A549 (cell line): ENCODE results near the gene SLFN13. TPM values are rescaled to one million over a fixed set of nuclear protein-coding genes. Genes with fewer than 3 reads are reported as not detected.
"Not testable (repeated sequence)": the region's sequence is repeated elsewhere in the genome, so short reads cannot be mapped to it uniquely, and the experiment has no call there.

Experiments
- ATAC-seq, 2 experiments: fragments of 200-7000 bp in 1 of 2; fragments of >200 bp in 1 of 2; cut with Nextera tagmentation in 1 of 2; cut with Tn5 transposase in 1 of 2; 3 replicates each; pipeline versions ENCODE4 v1.8.0 to v1.9.1; 2018 to 2020; ENCODE audit warnings: mild to moderate bottlenecking in 1 of 2, moderate library complexity in 1 of 2
- CTCF ChIA-PET: fragments of 300-600 bp; sonication (Branson Sonifier 250); formaldehyde crosslinking; extraction: SDS; loops from one replicate; lab custom pipeline; 2021; ENCODE audit warnings: antibody characterized with exemption, inconsistent platforms; lab: Yijun Ruan, JAX
- POLR2A ChIA-PET: fragments of 350-600 bp; formaldehyde crosslinking; extraction: SDS; loops from one replicate; lab custom pipeline; 2021; ENCODE audit warnings: antibody characterized with exemption, inconsistent platforms; lab: Yijun Ruan, JAX
- DNase-seq, 2 experiments: peaks; one replicate each; pipeline versions ENCODE4 v3.0.0 to v3.0.0-alpha.2; 2011 to 2016; ENCODE audit warnings: low read depth in 1 of 2, low spot score in 1 of 2
- FAIRE-seq: peaks from 2 replicates; lab custom pipeline; 2011; peaks lifted over from hg19 to GRCh38; lab: Jason Lieb, UNC
- H3K27ac ChIP-seq, 2 experiments: fragments of >200 bp; sonication (Bioruptor Twin); formaldehyde crosslinking; 3 replicates each; pipeline ENCODE4 v1.5.1; 2016 to 2017
- H3K4me1 ChIP-seq: fragments of >200 bp; sonication (Bioruptor Twin); formaldehyde crosslinking; 3 replicates; pipeline ENCODE4 v1.6.1; 2016
- H3K4me2 ChIP-seq: fragments of >200 bp; sonication (Bioruptor Twin); formaldehyde crosslinking; 3 replicates; pipeline ENCODE4 v1.6.1; 2016
- H3K4me3 ChIP-seq: fragments of >200 bp; sonication (Bioruptor Twin); formaldehyde crosslinking; 3 replicates; pipeline ENCODE4 v1.5.1; 2016
- H3K9me3 ChIP-seq: fragments of >200 bp; sonication (Bioruptor Twin); formaldehyde crosslinking; 3 replicates; pipeline ENCODE4 v1.6.1; 2016
- BHLHE40 ChIP-seq: IDR thresholded peaks from 2 replicates; pipeline ENCODE4 v1.6.1; 2012; ENCODE audit warnings: low read depth, low read length, inconsistent platforms
- CEBPB ChIP-seq, 2 experiments: fragments of >200 bp in 1 of 2; sonication (Bioruptor Twin) in 1 of 2; formaldehyde crosslinking in 1 of 2; IDR thresholded peaks; 2 replicates each; pipeline ENCODE4 v1.6.1; 2012 to 2016
- CHD2 ChIP-seq: fragments of 150-350 bp; IDR thresholded peaks from 2 replicates; pipeline ENCODE4 v1.6.1; 2014; ENCODE audit warnings: low read length; ENCODE audit not compliant: partially characterized antibody
- CHD4 ChIP-seq: fragments of 200-600 bp; sonication (generic); IDR thresholded peaks from 2 replicates; pipeline ENCODE4 v1.6.1; 2016; ENCODE audit warnings: antibody characterized with exemption, mild to moderate bottlenecking, borderline replicate concordance
- EP300 ChIP-seq, 2 experiments: fragments of >200 bp; sonication (Bioruptor Twin); formaldehyde crosslinking; IDR thresholded peaks; 2 replicates in 1 of 2; 3 replicates in 1 of 2; pipeline ENCODE4 v1.6.1; 2016 to 2017
- ESRRA ChIP-seq: fragments of 150-350 bp; IDR thresholded peaks from 2 replicates; pipeline ENCODE4 v1.6.1; 2014; ENCODE audit warnings: mild to moderate bottlenecking, low read length, borderline replicate concordance
- FOSL2 ChIP-seq, 2 experiments: fragments of 450-650 bp in 1 of 2; fragments of >200 bp in 1 of 2; sonication (Bioruptor Twin) in 1 of 2; formaldehyde crosslinking; IDR thresholded peaks; 2 replicates each; pipeline versions ENCODE4 v1.5.0 to v1.6.1; 2016 to 2020; ENCODE audit warnings: mild to moderate bottlenecking in 1 of 2, moderate library complexity in 1 of 2
- FOXS1 ChIP-seq: fragments of 250-450 bp; sonication (Bioruptor Pico); IDR thresholded peaks from 2 replicates; pipeline ENCODE4 v1.5.0; 2020; ENCODE audit warnings: mild to moderate bottlenecking, moderate library complexity
- GATA3 ChIP-seq: IDR thresholded peaks from 2 replicates; pipeline ENCODE4 v1.6.1; 2012; ENCODE audit warnings: borderline replicate concordance
- MYC ChIP-seq: IDR thresholded peaks from 2 replicates; pipeline ENCODE4 v1.6.1; 2012; ENCODE audit warnings: mild to moderate bottlenecking, inconsistent platforms, low read length, improper control_type of control experiment, borderline replicate concordance
- NFE2L2 ChIP-seq: fragments of 150-350 bp; conservative IDR thresholded peaks from 2 replicates; pipeline ENCODE4 v1.6.1; 2014; ENCODE audit warnings: low read length
- NR3C1 ChIP-seq: fragments of >200 bp; sonication (Bioruptor Twin); formaldehyde crosslinking; IDR thresholded peaks from 3 replicates; pipeline ENCODE4 v1.6.1; 2017
- PBX3 ChIP-seq: IDR thresholded peaks from 2 replicates; pipeline ENCODE4 v1.6.1; 2012
- PHF8 ChIP-seq: fragments of 200-600 bp; sonication (generic); IDR thresholded peaks from 2 replicates; pipeline ENCODE4 v1.6.1; 2016; ENCODE audit warnings: low read depth, mild to moderate bottlenecking, antibody characterized with exemption, moderate library complexity, borderline replicate concordance
- RNF2 ChIP-seq: fragments of 200-600 bp; sonication (generic); IDR thresholded peaks from 2 replicates; pipeline ENCODE4 v1.6.1; 2016; ENCODE audit warnings: low read depth, mild to moderate bottlenecking, antibody characterized with exemption, moderate library complexity, borderline replicate concordance
- SMC3 ChIP-seq: fragments of >200 bp; sonication (Bioruptor Twin); formaldehyde crosslinking; IDR thresholded peaks from 3 replicates; pipeline ENCODE4 v1.6.1; 2018; ENCODE audit warnings: inconsistent platforms
- ZC3H11A ChIP-seq: fragments of 450-650 bp; IDR thresholded peaks from 2 replicates; pipeline ENCODE4 v1.6.1; 2014; ENCODE audit warnings: antibody characterized with exemption, mild to moderate bottlenecking
- ZSCAN20 ChIP-seq: fragments of 250-450 bp; sonication (Bioruptor Pico); IDR thresholded peaks from 2 replicates; pipeline ENCODE4 v1.8.0; 2022; ENCODE audit warnings: mild to moderate bottlenecking, moderate library complexity
- WGBS: methylation state at CpG from one replicate; pipeline ENCODE4 v1.1.6; 2017; ENCODE audit errors: missing lambda C conversion rate; 5-methylcytosine and 5-hydroxymethylcytosine counted together
- polyA plus RNA-seq, 4 experiments: library from polyadenylated mRNA; depleted of rRNA in 3 of 4; stranded (reverse); fragments of >200 nt; fragmentation: RNase III in 1 of 4; extraction: RNeasy Plus Mini Kit Qiagen cat#74134 plus additional on column Dnase treatment in 1 of 4; gene quantifications; 2 replicates in 3 of 4; 3 replicates in 1 of 4; pipeline ENCODE4 v1.2.3, GENCODE V29; 2011 to 2017
- TF ChIP-seq, protein P1 (sequence below): fragments of 200-600 bp; sonication (generic); IDR thresholded peaks from 2 replicates; pipeline ENCODE4 v1.6.1; 2016; ENCODE audit warnings: antibody characterized with exemption, mild to moderate bottlenecking, moderate library complexity
- TF ChIP-seq, protein P2 (sequence below): fragments of >200 bp; sonication (Bioruptor Twin); formaldehyde crosslinking; IDR thresholded peaks from 2 replicates; pipeline ENCODE4 v1.6.1; 2016
- TF ChIP-seq, protein P3 (sequence below): fragments of 150-350 bp; IDR thresholded peaks from 2 replicates; pipeline ENCODE4 v1.6.1; 2014; ENCODE audit warnings: low read depth, mild to moderate bottlenecking, low read length

SLFN13 gene
- polyA plus RNA-seq, 2 of the 4 experiments (the other 2 are of a cell fraction), result 6.6 to 12.5 TPM

DNA sequence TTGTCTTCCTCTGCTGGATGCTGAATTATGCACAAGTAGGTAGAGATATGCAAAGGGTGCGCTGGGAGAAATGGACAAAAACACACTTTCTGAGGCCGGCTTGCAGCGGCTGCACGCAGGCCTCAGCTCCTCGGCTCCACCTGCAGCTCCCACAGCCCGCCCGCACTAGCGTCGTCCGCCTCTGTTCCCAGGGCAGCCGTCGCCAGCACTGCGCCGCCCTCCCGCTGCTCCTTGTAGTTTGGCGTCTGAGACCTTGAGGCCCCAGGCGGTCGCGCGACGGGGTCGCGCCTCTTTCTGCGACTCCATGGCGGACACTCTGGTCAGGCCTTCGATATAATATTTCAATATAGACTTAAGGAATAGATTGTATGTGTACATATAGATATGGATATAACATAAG, 41.0 kb downstream of the SLFN13 start (continued):
- TF ChIP-seq ZSCAN20 (CRISPR knock-in tag), result no peak
- no peak for TF ChIP-seq BHLHE40
- TF ChIP-seq, protein P1, sequence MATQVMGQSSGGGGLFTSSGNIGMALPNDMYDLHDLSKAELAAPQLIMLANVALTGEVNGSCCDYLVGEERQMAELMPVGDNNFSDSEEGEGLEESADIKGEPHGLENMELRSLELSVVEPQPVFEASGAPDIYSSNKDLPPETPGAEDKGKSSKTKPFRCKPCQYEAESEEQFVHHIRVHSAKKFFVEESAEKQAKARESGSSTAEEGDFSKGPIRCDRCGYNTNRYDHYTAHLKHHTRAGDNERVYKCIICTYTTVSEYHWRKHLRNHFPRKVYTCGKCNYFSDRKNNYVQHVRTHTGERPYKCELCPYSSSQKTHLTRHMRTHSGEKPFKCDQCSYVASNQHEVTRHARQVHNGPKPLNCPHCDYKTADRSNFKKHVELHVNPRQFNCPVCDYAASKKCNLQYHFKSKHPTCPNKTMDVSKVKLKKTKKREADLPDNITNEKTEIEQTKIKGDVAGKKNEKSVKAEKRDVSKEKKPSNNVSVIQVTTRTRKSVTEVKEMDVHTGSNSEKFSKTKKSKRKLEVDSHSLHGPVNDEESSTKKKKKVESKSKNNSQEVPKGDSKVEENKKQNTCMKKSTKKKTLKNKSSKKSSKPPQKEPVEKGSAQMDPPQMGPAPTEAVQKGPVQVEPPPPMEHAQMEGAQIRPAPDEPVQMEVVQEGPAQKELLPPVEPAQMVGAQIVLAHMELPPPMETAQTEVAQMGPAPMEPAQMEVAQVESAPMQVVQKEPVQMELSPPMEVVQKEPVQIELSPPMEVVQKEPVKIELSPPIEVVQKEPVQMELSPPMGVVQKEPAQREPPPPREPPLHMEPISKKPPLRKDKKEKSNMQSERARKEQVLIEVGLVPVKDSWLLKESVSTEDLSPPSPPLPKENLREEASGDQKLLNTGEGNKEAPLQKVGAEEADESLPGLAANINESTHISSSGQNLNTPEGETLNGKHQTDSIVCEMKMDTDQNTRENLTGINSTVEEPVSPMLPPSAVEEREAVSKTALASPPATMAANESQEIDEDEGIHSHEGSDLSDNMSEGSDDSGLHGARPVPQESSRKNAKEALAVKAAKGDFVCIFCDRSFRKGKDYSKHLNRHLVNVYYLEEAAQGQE, result no peak

- Histone ChIP-seq H3K27ac (no peak overlapping the region), H3K4me1 (peaks cover 6% of the 10 kb centered on the region; the same call in 1 of the 3 replicates), H3K4me3 (no peak overlapping the region), H3K4me2 (no peak overlapping the region), H3K9me3 (no peaks in the 10 kb centered on the region)
- DNase-seq (no peak), ATAC-seq (no peak), FAIRE-seq (peak; percentile 63)
- WGBS, result 56% methylated on average over 1 of the region's 1 CpG
- POLR2A ChIA-PET, result no interaction called here
- CTCF ChIA-PET, result no interaction called here
- TF ChIP-seq CHD4, result no peak
- peak; percentile 61; the same call in 1 of the 2 replicates for TF ChIP-seq RNF2
These were observed 42.0 kb downstream of the SLFN13 start for GRCh38 chr17:35406568-35406967.

DNA sequence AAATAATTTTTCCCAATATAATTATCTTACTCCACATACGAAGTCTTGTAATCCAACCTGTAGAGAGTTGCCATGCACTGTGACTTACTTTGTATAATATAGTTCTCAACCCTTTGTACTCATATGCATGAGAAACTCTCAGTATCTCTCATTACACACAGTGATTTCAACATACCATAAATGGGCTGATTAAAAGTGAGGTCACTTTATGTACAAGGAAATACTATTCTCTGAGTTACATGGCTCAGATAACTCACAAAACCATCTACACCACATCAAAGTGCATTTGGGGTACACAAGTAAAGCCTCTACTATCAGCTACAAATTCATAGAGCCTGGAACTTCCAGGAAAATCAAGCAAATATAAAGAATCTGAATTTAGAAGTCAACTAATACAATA, 44.2 kb downstream of the SLFN13 start:
- 27% methylated on average over 1 of the region's 1 CpG for WGBS
- TF ChIP-seq MYC (no peak), FOXS1 (CRISPR knock-in tag) (no peak), CHD2 (no peak), PBX3 (no peak), ESRRA (no peak), FOSL2 (IDR thresholded peaks at IDR 0.05) (no peak), FOSL2 (CRISPR knock-in tag; IDR thresholded peaks at IDR 0.05) (no peak), ZSCAN20 (CRISPR knock-in tag) (no peak), PHF8 (no peak), GATA3 (no peak), ZC3H11A (no peak), EP300 (IDR thresholded peaks at IDR 0.05) (no peak), SMC3 (no peak), NR3C1 (no peak), NFE2L2 (no peak), CEBPB (IDR thresholded peaks at IDR 0.05) (no peak)
- TF ChIP-seq, protein P2, sequence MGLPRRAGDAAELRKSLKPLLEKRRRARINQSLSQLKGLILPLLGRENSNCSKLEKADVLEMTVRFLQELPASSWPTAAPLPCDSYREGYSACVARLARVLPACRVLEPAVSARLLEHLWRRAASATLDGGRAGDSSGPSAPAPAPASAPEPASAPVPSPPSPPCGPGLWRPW, result no peak
- TF ChIP-seq, protein P3, sequence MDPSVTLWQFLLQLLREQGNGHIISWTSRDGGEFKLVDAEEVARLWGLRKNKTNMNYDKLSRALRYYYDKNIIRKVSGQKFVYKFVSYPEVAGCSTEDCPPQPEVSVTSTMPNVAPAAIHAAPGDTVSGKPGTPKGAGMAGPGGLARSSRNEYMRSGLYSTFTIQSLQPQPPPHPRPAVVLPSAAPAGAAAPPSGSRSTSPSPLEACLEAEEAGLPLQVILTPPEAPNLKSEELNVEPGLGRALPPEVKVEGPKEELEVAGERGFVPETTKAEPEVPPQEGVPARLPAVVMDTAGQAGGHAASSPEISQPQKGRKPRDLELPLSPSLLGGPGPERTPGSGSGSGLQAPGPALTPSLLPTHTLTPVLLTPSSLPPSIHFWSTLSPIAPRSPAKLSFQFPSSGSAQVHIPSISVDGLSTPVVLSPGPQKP, result no peak

GRCh38 chr17:35393783-35394182, 54.8 kb downstream of the SLFN13 start:
- FAIRE-seq (peak; percentile 28), ATAC-seq (peak; percentile 70 to 78; a peak in 5 of 6 replicates), DNase-seq (peak in 1 of 2 experiments; percentile 69)
- H3K27ac ChIP-seq, H3K4me1 ChIP-seq, POLR2A ChIA-PET, H3K9me3 ChIP-seq, CTCF ChIA-PET: not testable (repeated sequence)
- 19% methylated on average over 13 of the region's 13 CpGs for WGBS
- Histone ChIP-seq H3K4me2 (peak overlapping the region; percentile 63), H3K4me3 (peak overlapping the region; percentile 31)

More for the DNA sequence above, 44.2 kb downstream of the SLFN13 start:
- Histone ChIP-seq H3K9me3 (no peaks in the 10 kb centered on the region), H3K4me3 (no peak overlapping the region), H3K4me1 (peaks cover 6% of the 10 kb centered on the region; the same call in 1 of the 3 replicates), H3K4me2 (no peak overlapping the region; the same call in 2 of the 3 replicates), H3K27ac (no peak overlapping the region)
- peak in 1 of 2 experiments; percentile 11 for DNase-seq
- ChIA-PET CTCF (no interaction called here), POLR2A (no interaction called here)
- ATAC-seq, result no peak
- peak; percentile 87 for FAIRE-seq
